H1 (cell line): ENCODE measurements around the gene CCNK.

Experiments used
- EP300 ChIP-seq, 2 experiments: IDR thresholded peaks; 1 replicate in 1 of 2; 2 replicates in 1 of 2; pipeline ENCODE4 v1.6.1; 2011 to 2012; ENCODE audit warnings: low read depth in 2 of 2, low read length in 2 of 2, mild to moderate bottlenecking in 2 of 2, borderline replicate concordance in 1 of 2, inconsistent platforms in 1 of 2, moderate library complexity in 1 of 2
- HDAC2 ChIP-seq, 2 experiments: fragments of 300-600 bp in 1 of 2; sonication (generic) in 1 of 2; IDR thresholded peaks; 2 replicates each; pipeline ENCODE4 v1.6.1; 2011 to 2012; ENCODE audit warnings: low read depth in 2 of 2, low read length in 2 of 2, mild to moderate bottlenecking in 2 of 2, moderate library complexity in 2 of 2, borderline replicate concordance in 1 of 2, inconsistent platforms in 1 of 2
- YY1 ChIP-seq: IDR thresholded peaks from 2 replicates; pipeline ENCODE4 v1.6.1; 2011; ENCODE audit warnings: low read depth, mild to moderate bottlenecking, low read length

- TF ChIP-seq YY1 (no peak), EP300 (IDR thresholded peaks at IDR 0.05; ENCODE audit: borderline replicate concordance in 1 of 2, low read depth in 2 of 2, low read length in 2 of 2) (no peak), HDAC2 (IDR thresholded peaks at IDR 0.05; ENCODE audit: borderline replicate concordance in 1 of 2, low read depth in 2 of 2, low read length in 2 of 2) (no peak)
Observed at GRCh38 chr14:99459481-99460100, 21.6 kb upstream of the CCNK start.
